OCI-LY1 (cell line): ENCODE measurements around the gene THRAP3.

Experiments used
- EZH2 ChIP-seq: fragments of 200-600 bp; sonication (generic), shearing (Covaris generic); IDR thresholded peaks from 2 replicates; pipeline ENCODE4 v1.8.0; 2017; ENCODE audit warnings: borderline replicate concordance, mixed run types, mild to moderate bottlenecking, antibody characterized with exemption, low read length, moderate library complexity, mixed read lengths
- TF ChIP-seq, protein P1 (sequence below): fragments of 200-600 bp; sonication (generic), shearing (Covaris generic); IDR thresholded peaks from 2 replicates; pipeline ENCODE4 v1.5.1; 2017; ENCODE audit warnings: mild to moderate bottlenecking, antibody characterized with exemption, low read length, moderate library complexity, mixed read lengths

DNA sequence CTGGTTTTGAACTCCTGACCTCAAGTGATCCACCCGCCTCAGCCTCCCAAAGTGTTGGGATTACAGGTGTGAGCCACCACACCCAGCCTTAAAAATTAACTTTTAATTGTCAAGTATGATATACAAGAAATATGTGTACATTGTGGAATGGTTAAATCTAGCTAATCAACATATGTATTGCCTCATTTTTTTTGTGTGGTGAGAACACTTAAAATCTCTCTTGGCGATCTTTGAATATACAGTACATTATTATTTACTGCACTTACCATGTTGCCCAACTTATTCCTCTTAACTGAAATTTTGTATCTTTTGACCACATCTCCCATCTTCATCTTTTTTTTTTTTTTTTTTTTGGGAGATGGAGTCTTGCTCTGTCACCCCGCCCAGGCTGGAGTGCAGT, 23.3 kb downstream of the THRAP3 start:
- TF ChIP-seq, protein P1, sequence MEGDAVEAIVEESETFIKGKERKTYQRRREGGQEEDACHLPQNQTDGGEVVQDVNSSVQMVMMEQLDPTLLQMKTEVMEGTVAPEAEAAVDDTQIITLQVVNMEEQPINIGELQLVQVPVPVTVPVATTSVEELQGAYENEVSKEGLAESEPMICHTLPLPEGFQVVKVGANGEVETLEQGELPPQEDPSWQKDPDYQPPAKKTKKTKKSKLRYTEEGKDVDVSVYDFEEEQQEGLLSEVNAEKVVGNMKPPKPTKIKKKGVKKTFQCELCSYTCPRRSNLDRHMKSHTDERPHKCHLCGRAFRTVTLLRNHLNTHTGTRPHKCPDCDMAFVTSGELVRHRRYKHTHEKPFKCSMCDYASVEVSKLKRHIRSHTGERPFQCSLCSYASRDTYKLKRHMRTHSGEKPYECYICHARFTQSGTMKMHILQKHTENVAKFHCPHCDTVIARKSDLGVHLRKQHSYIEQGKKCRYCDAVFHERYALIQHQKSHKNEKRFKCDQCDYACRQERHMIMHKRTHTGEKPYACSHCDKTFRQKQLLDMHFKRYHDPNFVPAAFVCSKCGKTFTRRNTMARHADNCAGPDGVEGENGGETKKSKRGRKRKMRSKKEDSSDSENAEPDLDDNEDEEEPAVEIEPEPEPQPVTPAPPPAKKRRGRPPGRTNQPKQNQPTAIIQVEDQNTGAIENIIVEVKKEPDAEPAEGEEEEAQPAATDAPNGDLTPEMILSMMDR = no peak
- no peak for TF ChIP-seq EZH2
